ENCODE data around the gene TMEM196. TPM values are rescaled to one million over a fixed set of nuclear protein-coding genes. Genes with fewer than 3 reads are reported as not detected.

Gene TMEM196
- total and polyA plus RNA-seq, 2 experiments from 2014 or later = 0.11 TPM; not detected in 1

DNA sequence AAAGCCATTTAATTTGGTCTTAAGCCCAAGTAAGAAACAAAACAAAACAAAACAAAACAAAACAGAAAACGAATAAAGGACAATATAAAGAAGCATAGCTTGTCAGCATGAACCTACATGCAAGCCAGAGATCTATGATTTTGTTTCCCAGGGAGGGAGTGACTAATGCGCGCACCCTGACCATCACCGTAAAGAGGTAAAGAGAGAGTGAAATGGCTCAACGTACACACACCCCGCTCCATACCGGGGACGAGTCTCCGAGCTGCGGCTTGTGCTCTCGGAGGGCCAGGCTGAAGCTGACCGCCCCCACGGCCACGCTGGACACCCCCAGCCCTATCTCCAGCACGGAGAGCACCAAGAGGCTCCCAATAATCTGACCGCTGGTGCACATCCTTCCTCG lies 1.1 kb downstream of the TMEM196 start:
- peak; percentile 76 for ATAC-seq
- peak overlapping the region; percentile 91 for H3K4me2 ChIP-seq
- peak overlapping the region; percentile 74 for H3K4me3 ChIP-seq
- peaks cover 52% of the 10 kb centered on the region for H3K27me3 ChIP-seq (ENCODE audit: insufficient read depth)
- 0 out of 2 replicates have a peak, but pooled peaks cover 3% of the 10 kb centered on the region for H4K20me1 ChIP-seq (replicated peaks; ENCODE audit: insufficient read depth)
- TF ChIP-seq JUNB (IDR thresholded peaks at IDR 0.05; ENCODE audit: unreplicated experiment) = no peak
- TF ChIP-seq, protein P1, sequence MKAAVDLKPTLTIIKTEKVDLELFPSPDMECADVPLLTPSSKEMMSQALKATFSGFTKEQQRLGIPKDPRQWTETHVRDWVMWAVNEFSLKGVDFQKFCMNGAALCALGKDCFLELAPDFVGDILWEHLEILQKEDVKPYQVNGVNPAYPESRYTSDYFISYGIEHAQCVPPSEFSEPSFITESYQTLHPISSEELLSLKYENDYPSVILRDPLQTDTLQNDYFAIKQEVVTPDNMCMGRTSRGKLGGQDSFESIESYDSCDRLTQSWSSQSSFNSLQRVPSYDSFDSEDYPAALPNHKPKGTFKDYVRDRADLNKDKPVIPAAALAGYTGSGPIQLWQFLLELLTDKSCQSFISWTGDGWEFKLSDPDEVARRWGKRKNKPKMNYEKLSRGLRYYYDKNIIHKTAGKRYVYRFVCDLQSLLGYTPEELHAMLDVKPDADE (IDR thresholded peaks at IDR 0.05) = no peak
- TF ChIP-seq POLR2AphosphoS5 (IDR thresholded peaks at IDR 0.05; ENCODE audit: low read depth) = no peak; the same call in 1 of the 2 replicates
- no peak for TF ChIP-seq NANOG (IDR thresholded peaks at IDR 0.05; ENCODE audit: borderline replicate concordance)
- TF ChIP-seq EZH2phosphoT487 (IDR thresholded peaks at IDR 0.05; ENCODE audit: unreplicated experiment) = no peak
- TF ChIP-seq ZNF331 (CRISPR knock-in tag; IDR thresholded peaks at IDR 0.05; ENCODE audit: low read depth) = no peak
- no peak for TF ChIP-seq ZNF114 (CRISPR knock-in tag; IDR thresholded peaks at IDR 0.05)
- TF ChIP-seq STAT1 (IDR thresholded peaks at IDR 0.05; ENCODE audit: unreplicated experiment) = no peak
- TF ChIP-seq, protein P2, sequence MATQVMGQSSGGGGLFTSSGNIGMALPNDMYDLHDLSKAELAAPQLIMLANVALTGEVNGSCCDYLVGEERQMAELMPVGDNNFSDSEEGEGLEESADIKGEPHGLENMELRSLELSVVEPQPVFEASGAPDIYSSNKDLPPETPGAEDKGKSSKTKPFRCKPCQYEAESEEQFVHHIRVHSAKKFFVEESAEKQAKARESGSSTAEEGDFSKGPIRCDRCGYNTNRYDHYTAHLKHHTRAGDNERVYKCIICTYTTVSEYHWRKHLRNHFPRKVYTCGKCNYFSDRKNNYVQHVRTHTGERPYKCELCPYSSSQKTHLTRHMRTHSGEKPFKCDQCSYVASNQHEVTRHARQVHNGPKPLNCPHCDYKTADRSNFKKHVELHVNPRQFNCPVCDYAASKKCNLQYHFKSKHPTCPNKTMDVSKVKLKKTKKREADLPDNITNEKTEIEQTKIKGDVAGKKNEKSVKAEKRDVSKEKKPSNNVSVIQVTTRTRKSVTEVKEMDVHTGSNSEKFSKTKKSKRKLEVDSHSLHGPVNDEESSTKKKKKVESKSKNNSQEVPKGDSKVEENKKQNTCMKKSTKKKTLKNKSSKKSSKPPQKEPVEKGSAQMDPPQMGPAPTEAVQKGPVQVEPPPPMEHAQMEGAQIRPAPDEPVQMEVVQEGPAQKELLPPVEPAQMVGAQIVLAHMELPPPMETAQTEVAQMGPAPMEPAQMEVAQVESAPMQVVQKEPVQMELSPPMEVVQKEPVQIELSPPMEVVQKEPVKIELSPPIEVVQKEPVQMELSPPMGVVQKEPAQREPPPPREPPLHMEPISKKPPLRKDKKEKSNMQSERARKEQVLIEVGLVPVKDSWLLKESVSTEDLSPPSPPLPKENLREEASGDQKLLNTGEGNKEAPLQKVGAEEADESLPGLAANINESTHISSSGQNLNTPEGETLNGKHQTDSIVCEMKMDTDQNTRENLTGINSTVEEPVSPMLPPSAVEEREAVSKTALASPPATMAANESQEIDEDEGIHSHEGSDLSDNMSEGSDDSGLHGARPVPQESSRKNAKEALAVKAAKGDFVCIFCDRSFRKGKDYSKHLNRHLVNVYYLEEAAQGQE (IDR thresholded peaks at IDR 0.05; ENCODE audit: unreplicated experiment) = no peak
- TF ChIP-seq EZH2 (IDR thresholded peaks at IDR 0.05; ENCODE audit: low read depth, unreplicated experiment) = no peak
- no peak for TF ChIP-seq CREB1 (CRISPR knock-in tag; IDR thresholded peaks at IDR 0.05; ENCODE audit: low read depth)
- Mint-ChIP-seq H3K9me3 (no peaks in the 10 kb centered on the region), H3K36me3 (ENCODE audit: low read depth) (no peaks in the 10 kb centered on the region), H3K4me3 (peak overlapping the region; percentile 85), H3K4me1 (peaks cover 9% of the 10 kb centered on the region; the same call in 2 of the 3 replicates), H3K27me3 (ENCODE audit: insufficient read depth, low read depth, poor library complexity) (peaks cover 24% of the 10 kb centered on the region), H3K27ac (no peak overlapping the region)
- no peak overlapping the region for H3K27ac ChIP-seq (ENCODE audit: low read depth)
- no peaks in the 10 kb centered on the region for H3K9me2 ChIP-seq (ENCODE audit: insufficient read depth)
- H3K4me1 ChIP-seq (ENCODE audit: insufficient read depth) = peaks cover 7% of the 10 kb centered on the region
- H3F3A ChIP-seq (replicated peaks; ENCODE audit: low read depth) = no peaks in the 10 kb centered on the region
- H3K79me2 ChIP-seq (replicated peaks; ENCODE audit: insufficient read depth) = no peaks in the 10 kb centered on the region
- H3K36me3 ChIP-seq (ENCODE audit: insufficient read depth) = no peaks in the 10 kb centered on the region
- peak overlapping the region; percentile 97 for H2AFZ ChIP-seq
- DNase-seq (ENCODE audit: low spot score) = peak; percentile 56

DNA sequence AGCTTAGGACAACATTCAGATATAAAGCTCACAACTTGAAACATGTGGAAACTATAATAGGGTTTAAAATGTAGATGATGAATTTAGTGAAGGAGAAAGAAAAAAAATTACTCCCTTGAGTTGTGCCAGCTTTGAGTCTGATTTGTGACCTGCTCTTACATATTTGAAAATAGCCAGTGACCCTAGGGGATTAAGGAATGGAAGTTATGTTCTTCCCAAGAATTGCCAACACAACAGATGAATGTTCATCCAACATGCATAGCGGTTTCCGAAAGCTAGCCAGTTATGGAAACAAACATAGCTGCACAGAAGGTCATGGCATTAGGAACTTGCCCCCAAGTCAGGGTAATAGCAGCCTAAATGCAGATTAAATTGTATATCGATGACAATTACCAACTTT lies 10.8 kb downstream of the TMEM196 start:
- Histone ChIP-seq H3K79me2 (replicated peaks; ENCODE audit: insufficient read depth) (no peaks in the 10 kb centered on the region), H3K4me1 (ENCODE audit: insufficient read depth) (no peaks in the 10 kb centered on the region), H3K27ac (ENCODE audit: low read depth) (no peak overlapping the region), H2AFZ (no peak overlapping the region), H4K20me1 (replicated peaks; ENCODE audit: insufficient read depth) (no peaks in the 10 kb centered on the region), H3K4me2 (no peak overlapping the region), H3K36me3 (ENCODE audit: insufficient read depth) (no peaks in the 10 kb centered on the region), H3K9me2 (ENCODE audit: insufficient read depth) (no peaks in the 10 kb centered on the region), H3K27me3 (ENCODE audit: insufficient read depth) (no peaks in the 10 kb centered on the region), H3F3A (replicated peaks; ENCODE audit: low read depth) (no peaks in the 10 kb centered on the region), H3K4me3 (no peak overlapping the region)
- Mint-ChIP-seq H3K4me1 (no peaks in the 10 kb centered on the region), H3K27ac (no peak overlapping the region), H3K4me3 (no peak overlapping the region), H3K9me3 (no peaks in the 10 kb centered on the region), H3K27me3 (ENCODE audit: insufficient read depth, low read depth, poor library complexity) (no peaks in the 10 kb centered on the region), H3K36me3 (ENCODE audit: low read depth) (no peaks in the 10 kb centered on the region)
- ATAC-seq (no peak), DNase-seq (ENCODE audit: low spot score) (no peak)
- no peak for TF ChIP-seq ZNF114 (CRISPR knock-in tag; IDR thresholded peaks at IDR 0.05)
- no peak for TF ChIP-seq EZH2phosphoT487 (IDR thresholded peaks at IDR 0.05; ENCODE audit: unreplicated experiment)
- no peak for TF ChIP-seq ZNF331 (CRISPR knock-in tag; IDR thresholded peaks at IDR 0.05; ENCODE audit: low read depth)
- TF ChIP-seq, protein P2 (IDR thresholded peaks at IDR 0.05; ENCODE audit: unreplicated experiment) = no peak

Measured in GM23338 (cell line).